ENCODE results near the gene PDLIM5.

DNA sequence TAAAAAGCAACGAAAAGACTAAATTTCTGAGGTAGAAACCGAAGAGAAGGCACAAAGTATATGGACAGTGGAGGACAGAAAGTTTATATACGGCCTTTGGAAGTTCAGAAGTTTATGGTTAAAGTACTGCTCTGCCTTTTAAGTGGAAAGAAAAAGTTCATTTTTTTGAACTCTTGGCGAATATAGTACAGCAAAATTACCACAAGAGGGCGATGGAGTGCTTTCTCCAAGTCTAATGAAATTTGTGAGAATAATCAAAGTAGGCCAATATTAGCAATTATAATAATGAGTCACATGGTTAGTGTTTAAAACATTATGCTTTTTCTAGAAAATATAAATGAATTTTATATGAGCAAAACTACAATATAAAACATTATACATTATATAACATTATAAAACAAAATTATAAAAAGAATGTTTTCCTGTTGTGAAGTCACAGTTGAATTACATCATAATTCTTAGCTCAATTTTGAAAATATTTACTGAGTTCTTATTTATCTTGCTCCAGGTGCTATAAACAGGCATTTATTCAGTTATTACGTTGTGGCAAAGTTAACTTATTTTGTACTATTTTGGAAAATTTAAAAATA is 169.8 kb downstream of the PDLIM5 start:
- TF ChIP-seq TAF1 (IDR thresholded peaks at IDR 0.05; ENCODE audit: borderline replicate concordance, insufficient read depth, low read length) (no peak), SIN3A (IDR thresholded peaks at IDR 0.05; ENCODE audit: borderline replicate concordance, insufficient read depth, low read length) (no peak), POLR2AphosphoS5 (IDR thresholded peaks at IDR 0.05; ENCODE audit: low read depth, low read length) (no peak), FOXP2 (optimal IDR thresholded peaks at IDR 0.05; ENCODE audit: borderline replicate concordance, extremely low read depth, extremely low read length, insufficient read depth) (no peak)
- TF ChIP-seq, protein P1, sequence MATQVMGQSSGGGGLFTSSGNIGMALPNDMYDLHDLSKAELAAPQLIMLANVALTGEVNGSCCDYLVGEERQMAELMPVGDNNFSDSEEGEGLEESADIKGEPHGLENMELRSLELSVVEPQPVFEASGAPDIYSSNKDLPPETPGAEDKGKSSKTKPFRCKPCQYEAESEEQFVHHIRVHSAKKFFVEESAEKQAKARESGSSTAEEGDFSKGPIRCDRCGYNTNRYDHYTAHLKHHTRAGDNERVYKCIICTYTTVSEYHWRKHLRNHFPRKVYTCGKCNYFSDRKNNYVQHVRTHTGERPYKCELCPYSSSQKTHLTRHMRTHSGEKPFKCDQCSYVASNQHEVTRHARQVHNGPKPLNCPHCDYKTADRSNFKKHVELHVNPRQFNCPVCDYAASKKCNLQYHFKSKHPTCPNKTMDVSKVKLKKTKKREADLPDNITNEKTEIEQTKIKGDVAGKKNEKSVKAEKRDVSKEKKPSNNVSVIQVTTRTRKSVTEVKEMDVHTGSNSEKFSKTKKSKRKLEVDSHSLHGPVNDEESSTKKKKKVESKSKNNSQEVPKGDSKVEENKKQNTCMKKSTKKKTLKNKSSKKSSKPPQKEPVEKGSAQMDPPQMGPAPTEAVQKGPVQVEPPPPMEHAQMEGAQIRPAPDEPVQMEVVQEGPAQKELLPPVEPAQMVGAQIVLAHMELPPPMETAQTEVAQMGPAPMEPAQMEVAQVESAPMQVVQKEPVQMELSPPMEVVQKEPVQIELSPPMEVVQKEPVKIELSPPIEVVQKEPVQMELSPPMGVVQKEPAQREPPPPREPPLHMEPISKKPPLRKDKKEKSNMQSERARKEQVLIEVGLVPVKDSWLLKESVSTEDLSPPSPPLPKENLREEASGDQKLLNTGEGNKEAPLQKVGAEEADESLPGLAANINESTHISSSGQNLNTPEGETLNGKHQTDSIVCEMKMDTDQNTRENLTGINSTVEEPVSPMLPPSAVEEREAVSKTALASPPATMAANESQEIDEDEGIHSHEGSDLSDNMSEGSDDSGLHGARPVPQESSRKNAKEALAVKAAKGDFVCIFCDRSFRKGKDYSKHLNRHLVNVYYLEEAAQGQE (IDR thresholded peaks at IDR 0.05; ENCODE audit: insufficient read depth in 1 of 2, low read depth in 2 of 2, low read length in 2 of 2) = no peak
